ENCODE results near the gene APH1A. TPM values are rescaled to one million over a fixed set of nuclear protein-coding genes. Genes with fewer than 3 reads are reported as not detected.
"Not testable (repeated sequence)": the region's sequence is repeated elsewhere in the genome, so short reads cannot be mapped to it uniquely, and the experiment has no call there.

The APH1A gene
- total RNA-seq, 2 experiments from 2014 or later, result 83.7 to 87.4 TPM

GRCh38 chr1:150235294-150235851, 33.4 kb downstream of the APH1A start:
- Mint-ChIP-seq H3K4me1 (ENCODE audit: low read depth) (peaks cover 12% of the 10 kb centered on the region), H3K36me3 (ENCODE audit: low read depth) (peaks cover 19% of the 10 kb centered on the region), H3K4me3 (no peak overlapping the region), H3K27me3 (no peaks in the 10 kb centered on the region), H3K9me3 (no peaks in the 10 kb centered on the region), H3K27ac (no peak overlapping the region)
- peak; percentile 52 for DNase-seq
- ATAC-seq, result no peak
- intact Hi-C loops (cut with micrococcal nuclease), result no loop called here
- ChIA-PET CTCF (interaction anchor here (1.1 to 2.7 kb wide), 4 partner anchors 21 to 48 kb away, joined by 3 to 16 read pairs (median 3); no protein-coding TSS in a partner anchor), POLR2A (interaction anchor here (0.7 to 2.2 kb wide), 15 partner anchors 10 to 392 kb away, joined by 3 to 21 read pairs (median 4); a partner anchor contains a TSS)
- TF ChIP-seq CTCF (IDR thresholded peaks at IDR 0.05), result no peak

- DNase-seq (peak; percentile 95), ATAC-seq (peak; percentile 64)
- no peak for TF ChIP-seq CTCF (IDR thresholded peaks at IDR 0.05)
- Mint-ChIP-seq H3K27me3 (no peaks in the 10 kb centered on the region), H3K4me1 (ENCODE audit: low read depth) (peaks cover 12% of the 10 kb centered on the region), H3K4me3 (no peak overlapping the region), H3K9me3 (no peaks in the 10 kb centered on the region), H3K36me3 (ENCODE audit: low read depth) (peaks cover 24% of the 10 kb centered on the region), H3K27ac (no peak overlapping the region)
- ChIA-PET CTCF (interaction anchor here (1.3 kb wide), 1 partner anchor 28 kb away, joined by 3 read pairs; no protein-coding TSS in a partner anchor), POLR2A (interaction anchor here (0.7 to 2.5 kb wide), 15 partner anchors 10 to 348 kb away, joined by 3 to 21 read pairs (median 4); a partner anchor contains a TSS)
- intact Hi-C loops (cut with micrococcal nuclease), result no loop called here
These were observed 34.1 kb downstream of the APH1A start for GRCh38 chr1:150234566-150235293.

- DNase-seq, result no peak
- H3K36me3 Mint-ChIP-seq (ENCODE audit: low read depth), result peaks cover 25% of the 10 kb centered on the region
- ChIA-PET CTCF (no interaction called here), POLR2A (interaction anchor here (0.6 to 2.5 kb wide), 13 partner anchors 10 to 347 kb away, joined by 3 to 11 read pairs (median 4); a partner anchor contains a TSS)
- H3K27me3 Mint-ChIP-seq, result no peaks in the 10 kb centered on the region
- H3K9me3 Mint-ChIP-seq, result no peaks in the 10 kb centered on the region
- H3K4me3 Mint-ChIP-seq, result no peak overlapping the region
- no peak for ATAC-seq
- no peak overlapping the region for H3K27ac Mint-ChIP-seq
- TF ChIP-seq CTCF (IDR thresholded peaks at IDR 0.05), result no peak
- intact Hi-C loops (cut with micrococcal nuclease), result no loop called here
- H3K4me1 Mint-ChIP-seq (ENCODE audit: low read depth), result peaks cover 12% of the 10 kb centered on the region
These were observed 34.6 kb downstream of the APH1A start for GRCh38 chr1:150234309-150234565.

GRCh38 chr1:150233359-150234308, 35.2 kb downstream of the APH1A start:
- no peak overlapping the region for H3K4me3 Mint-ChIP-seq
- no peak for ATAC-seq
- ChIA-PET POLR2A (interaction anchor here (0.6 to 2.5 kb wide), 15 partner anchors 9 to 347 kb away, joined by 3 to 11 read pairs (median 4); a partner anchor contains a TSS), CTCF (interaction anchor here (0.6 to 1.3 kb wide), 3 partner anchors 14 to 153 kb away, joined by 3 to 4 read pairs (median 3); no protein-coding TSS in a partner anchor)
- H3K27ac Mint-ChIP-seq, result no peak overlapping the region
- no peaks in the 10 kb centered on the region for H3K27me3 Mint-ChIP-seq
- H3K36me3 Mint-ChIP-seq (ENCODE audit: low read depth), result peaks cover 30% of the 10 kb centered on the region
- peak; percentile 77 for DNase-seq
- no peaks in the 10 kb centered on the region for H3K9me3 Mint-ChIP-seq
- peaks cover 12% of the 10 kb centered on the region for H3K4me1 Mint-ChIP-seq (ENCODE audit: low read depth)
- TF ChIP-seq CTCF (IDR thresholded peaks at IDR 0.05), result no peak
- intact Hi-C loops (cut with micrococcal nuclease), result no loop called here

- CTCF ChIA-PET, result interaction anchor here (0.6 to 1.3 kb wide), 3 partner anchors 13 to 153 kb away, joined by 3 to 4 read pairs (median 3); no protein-coding TSS in a partner anchor
- ATAC-seq; H3K27me3 Mint-ChIP-seq; H3K9me3 Mint-ChIP-seq; DNase-seq; H3K4me3 Mint-ChIP-seq; intact Hi-C loops (cut with micrococcal nuclease); H3K27ac Mint-ChIP-seq: not testable (repeated sequence)
- peaks cover 35% of the 10 kb centered on the region for H3K36me3 Mint-ChIP-seq (ENCODE audit: low read depth)
- H3K4me1 Mint-ChIP-seq (ENCODE audit: low read depth), result peaks cover 12% of the 10 kb centered on the region
- POLR2A ChIA-PET, result interaction anchor here (0.7 to 2.5 kb wide), 8 partner anchors 8 to 223 kb away, joined by 3 to 11 read pairs (median 6); no protein-coding TSS in a partner anchor
These were observed 35.9 kb downstream of the APH1A start for GRCh38 chr1:150232921-150233320.

- H3K27ac Mint-ChIP-seq; H3K4me3 Mint-ChIP-seq; H3K4me1 Mint-ChIP-seq (ENCODE audit: low read depth); DNase-seq; H3K27me3 Mint-ChIP-seq; H3K9me3 Mint-ChIP-seq; CTCF ChIA-PET; intact Hi-C loops (cut with micrococcal nuclease); ATAC-seq: not testable (repeated sequence)
- peaks cover 62% of the 10 kb centered on the region for H3K36me3 Mint-ChIP-seq (ENCODE audit: low read depth)
- POLR2A ChIA-PET, result interaction anchor here (2.1 kb wide), 1 partner anchor 15 kb away, joined by 7 read pairs; no protein-coding TSS in a partner anchor
These were observed 40.6 kb downstream of the APH1A start for GRCh38 chr1:150228246-150228645.

Measured in activated CD8-positive, alpha-beta T cell treated with anti-CD3 and anti-CD28 coated beads for 36 hours (primary cell).